GM19035 (cell line): ENCODE measurements around the gene EIF6.
"Not testable (repeated sequence)": the region's sequence is repeated elsewhere in the genome, so short reads cannot be mapped to it uniquely, and the experiment has no call there.

ENCODE experiments used
- ATAC-seq: cut with Tn5 transposase; IDR thresholded peaks from one replicate; pipeline ENCODE4 v1.9.1; 2021; ENCODE audit not compliant: unreplicated experiment

The EIF6 gene

DNA sequence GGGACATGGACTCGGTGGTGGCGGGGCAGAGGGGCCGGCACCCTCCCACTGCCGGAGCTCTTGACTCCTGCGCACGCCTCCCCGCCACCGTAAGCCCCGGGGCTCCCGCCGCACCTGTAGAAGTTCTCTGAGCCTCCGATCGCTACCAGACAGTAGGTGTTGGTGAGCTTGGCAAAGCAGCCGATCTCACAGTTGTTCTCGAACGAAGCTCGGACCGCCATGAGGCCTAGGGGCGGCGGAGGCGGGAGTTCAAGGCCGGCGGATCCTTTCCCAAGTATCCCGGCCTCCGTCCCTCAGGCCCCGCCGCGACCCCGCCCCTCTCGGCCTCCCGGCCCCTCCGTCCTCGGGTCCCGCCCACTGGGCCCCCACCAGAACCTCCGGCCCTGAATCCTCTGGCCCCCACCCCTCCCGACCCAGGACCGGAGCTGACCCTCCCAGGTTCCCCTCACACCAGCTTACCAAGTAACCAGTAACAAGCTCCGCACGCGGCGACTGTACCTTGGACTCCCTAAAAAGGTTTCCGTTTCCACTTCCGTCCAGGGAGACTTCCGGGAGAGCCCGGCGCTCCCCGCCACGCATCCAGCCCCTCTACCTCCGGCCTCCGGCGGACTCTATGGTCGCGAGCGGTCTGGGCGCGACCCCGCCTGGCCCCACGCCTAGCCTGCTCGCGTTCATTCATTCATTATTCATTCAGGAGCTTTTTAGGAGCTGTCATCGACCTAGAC, at the start of gene EIF6:
EIF6 (minus strand) TSS at position 506 of the 725 bp plus-strand sequence; CDS start at position 221, 285 bp downstream.
- peak; percentile 73 for ATAC-seq

DNA sequence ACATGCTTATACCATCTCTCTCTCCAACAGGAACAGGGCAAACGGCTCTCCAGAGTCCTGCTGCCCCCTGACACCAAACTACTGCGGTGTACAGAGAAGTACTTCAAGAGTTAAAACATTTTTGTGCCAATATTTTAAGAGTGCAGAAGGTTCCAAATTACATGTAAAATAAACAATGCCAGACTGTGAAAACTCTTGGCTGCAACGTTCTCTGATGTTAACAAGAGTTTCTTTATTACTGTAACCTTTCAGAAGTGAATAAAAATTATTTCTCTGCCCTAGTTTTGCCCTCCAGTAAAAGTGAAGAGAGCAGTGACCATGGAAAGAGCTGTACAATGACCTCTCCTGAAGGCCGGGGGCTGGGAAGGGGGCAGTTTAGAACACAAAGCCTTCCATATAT, 49.0 kb upstream of the EIF6 start:
- no peak for ATAC-seq

DNA sequence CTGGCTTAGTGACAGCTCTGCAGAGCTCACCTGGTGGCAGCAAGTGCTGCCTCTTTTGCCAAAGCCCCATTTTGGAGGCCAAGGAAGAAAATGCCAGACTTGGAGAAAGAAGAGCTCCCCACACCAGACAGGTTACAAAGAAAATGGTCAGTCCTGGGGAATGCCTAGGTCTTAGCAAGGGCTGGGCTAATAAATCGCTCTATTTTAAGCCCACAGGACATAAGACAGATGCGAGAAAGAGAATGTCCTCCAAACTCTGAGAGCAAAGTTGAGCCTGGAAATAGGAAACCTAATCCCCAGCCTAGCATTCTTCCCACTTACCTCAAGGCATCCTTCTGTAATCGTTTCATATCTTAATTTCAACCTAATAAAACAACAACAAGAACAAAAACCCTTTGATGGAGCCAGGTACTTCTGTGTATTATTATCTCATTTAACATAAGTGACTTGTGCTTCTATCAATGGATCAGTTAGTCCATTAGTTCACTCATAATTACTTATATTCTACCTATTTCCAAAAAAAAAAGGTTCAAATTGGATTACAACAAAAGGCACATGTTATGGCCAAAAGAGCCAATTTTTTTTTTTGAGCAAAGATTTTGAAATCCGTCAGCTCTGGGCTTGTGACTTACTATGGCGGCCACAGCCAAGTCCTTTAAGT, 48.1 kb upstream of the EIF6 start:
- ATAC-seq: no peak

DNA sequence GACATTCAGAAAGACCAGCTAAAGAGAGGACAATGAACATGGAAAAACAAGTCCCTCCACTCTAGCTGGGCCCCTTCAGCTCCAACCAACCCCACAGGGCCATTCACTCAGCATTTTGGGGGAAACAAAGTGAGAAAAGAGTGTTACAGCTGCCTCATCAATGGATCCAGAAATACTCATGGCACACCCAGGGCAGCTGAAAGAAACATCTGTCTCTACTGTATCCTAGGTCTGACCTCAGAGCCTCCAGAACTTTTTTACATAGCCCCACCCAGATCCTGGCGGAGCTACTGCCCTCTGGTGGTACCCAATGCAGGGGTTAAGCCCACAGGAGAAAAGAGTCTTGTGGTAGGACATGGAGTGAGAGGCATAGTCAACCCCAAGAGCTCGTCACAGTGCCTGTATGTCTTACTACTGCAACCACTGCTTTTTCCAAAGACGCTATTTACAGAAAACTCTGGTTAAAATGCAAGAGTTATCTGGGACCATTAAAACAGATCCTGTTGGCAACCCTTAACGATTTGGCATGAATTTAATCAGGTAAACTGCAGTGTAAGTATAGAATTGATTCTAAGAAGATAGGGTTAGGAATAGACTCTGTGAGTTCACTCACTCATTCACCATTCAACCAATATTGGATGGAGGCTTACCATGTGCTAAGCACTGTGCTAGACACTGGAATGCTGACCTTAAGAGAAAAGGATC, 45.0 kb upstream of the EIF6 start:
- no peak for ATAC-seq

DNA sequence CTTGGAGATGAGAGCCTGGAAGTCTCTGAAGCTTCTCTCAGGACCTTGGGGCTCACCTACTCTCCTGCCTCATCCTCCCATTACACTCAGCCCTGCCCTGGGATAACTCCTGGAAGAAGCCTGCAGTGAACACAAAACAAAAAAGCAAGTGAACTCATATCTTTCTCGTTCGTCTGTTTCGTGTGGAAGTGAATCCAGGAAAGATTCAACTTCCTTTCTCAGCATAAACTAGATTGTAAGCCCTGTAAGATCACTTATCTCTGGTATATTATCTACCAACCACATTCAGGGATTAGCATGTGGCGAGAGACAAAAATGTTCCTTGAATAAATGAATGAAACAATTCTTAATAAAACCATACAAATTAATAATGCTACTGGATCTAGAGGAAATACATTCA, 44.1 kb upstream of the EIF6 start:
- ATAC-seq: no peak

DNA sequence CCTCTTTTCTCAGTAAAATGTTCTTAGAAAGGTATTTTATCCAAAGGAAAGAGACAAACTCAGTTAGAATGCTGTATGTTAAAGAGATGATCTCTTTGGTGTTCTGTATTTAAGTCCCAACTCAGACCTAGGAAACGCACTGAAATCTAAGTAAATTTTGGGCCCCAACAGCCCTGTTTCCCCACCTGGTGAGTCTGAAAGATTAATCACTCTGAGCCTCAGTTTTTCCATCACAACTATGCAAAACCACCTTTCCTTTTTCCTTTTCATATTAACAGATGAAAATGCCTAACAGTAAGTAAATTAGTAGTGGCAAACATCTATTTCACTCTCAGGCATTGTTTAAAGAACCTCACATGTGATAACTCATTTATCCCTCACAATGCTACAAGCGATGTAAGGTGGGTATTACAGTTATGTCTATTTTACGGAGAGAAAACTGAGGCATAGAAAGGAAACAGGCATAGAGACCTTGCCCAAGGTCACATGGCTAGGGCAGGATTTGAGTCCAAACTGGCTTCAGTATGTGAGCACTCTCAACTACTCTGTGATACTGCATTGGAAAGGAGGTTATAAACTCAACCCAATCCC, 43.6 kb upstream of the EIF6 start:
- no peak for ATAC-seq

DNA sequence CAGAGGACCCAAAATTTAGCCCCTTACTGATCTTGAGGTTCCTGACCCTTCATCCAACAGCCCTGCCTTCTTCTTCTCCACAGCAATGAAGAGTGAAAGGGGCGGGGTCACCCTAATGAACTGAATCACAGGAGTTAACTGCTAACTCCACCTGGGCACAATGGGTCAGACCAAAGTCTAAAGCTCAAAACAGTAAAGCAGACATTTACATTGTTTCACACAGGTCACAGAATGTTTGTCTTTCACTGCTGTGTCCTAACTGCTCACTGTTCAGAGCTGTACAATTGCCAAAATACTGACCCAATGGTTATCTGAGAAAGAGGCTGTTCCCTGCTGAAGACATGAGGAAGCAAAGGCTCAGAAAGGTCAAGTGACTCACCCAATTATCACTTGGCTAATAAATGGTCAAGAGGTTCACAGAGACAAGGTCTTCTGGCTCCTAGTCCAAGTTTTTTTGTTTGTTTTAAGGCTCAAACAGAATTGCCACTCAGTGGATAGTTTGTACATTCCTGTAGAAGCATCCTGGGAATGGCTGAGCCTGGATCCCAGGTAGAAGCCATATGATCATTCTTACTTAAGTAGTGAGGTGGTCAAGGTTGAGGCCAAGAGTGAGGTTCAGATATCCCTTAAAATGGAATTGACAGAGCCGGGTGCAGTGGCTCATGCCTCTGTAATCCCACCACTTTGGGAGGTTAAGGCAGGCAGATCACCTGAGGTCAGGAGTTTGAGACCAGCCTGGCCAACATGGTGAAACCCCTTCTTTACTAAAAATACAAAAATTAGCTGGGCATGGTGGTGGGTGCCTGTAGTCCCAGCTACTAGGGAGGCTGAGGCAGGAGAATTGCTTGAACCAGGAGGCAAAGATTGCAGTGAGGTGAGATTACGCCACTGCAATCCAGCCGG, 42.8 kb upstream of the EIF6 start:
- ATAC-seq: no peak

DNA sequence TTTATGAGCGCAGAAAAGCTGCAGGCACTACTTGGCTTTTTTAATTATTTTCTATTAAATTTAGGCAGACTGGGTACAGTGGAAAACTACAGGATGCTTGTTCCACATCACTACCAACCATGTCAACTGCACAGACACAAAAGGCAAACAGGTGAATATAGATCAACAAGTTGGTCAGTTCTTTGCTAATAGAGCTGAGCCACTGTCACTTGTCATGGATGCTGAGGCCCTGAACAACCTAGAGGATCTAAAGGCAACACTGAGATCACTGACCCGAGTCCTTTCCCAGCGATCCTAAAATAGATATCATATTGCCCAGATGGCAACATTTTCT, 42.1 kb upstream of the EIF6 start:
- ATAC-seq: no peak

DNA sequence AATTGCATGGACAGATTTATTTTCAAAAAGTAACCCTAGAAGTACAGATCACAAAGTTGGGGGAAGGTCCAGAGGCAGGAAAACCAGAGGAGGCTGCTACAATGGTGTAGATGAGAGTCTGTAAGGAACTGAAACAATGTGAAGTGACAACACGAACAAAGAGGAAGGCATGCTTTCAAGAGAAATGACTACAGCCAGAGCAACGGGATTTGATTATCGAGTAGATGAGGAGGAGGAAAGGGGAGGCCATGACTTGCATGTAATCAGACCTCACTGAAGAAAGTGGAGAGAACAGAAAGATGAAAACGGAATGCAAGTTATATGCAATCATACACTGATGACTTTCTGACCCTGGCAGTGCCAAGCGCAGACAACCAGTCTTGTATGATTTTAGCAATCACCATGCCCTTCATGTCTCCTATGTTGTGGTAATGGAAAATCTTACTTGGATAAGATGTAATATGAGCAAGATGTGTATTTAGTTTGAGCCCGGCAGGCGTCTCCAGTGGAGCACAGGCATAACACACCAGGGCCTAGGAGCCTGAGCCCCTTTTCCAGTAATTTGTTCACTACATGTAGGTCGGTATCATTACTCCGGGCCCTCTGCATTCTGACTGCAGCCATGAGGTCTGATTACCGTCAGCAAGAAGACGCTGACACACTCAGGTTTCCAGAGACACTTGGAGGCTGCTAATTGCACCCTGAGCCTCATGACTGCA, 41.6 kb upstream of the EIF6 start:
- ATAC-seq: no peak

DNA sequence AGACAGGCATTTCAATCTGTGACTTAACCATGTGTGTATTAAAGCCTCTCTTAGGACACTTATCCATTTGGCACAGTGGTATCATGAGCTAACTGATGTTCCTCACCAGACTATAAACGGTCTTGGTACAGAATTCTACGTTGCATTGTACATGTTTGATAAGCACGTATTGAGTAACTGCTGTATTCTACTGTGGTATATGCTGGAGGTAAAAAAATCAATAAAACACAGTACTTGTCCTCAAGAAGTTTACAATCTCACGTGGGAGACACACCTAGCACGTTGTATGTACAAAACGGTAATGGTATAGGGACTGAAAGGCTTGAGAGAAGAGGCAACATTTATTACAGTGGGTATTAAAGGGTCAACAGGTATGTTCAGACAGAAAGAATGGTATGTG, 40.8 kb upstream of the EIF6 start:
- ATAC-seq: no peak

DNA sequence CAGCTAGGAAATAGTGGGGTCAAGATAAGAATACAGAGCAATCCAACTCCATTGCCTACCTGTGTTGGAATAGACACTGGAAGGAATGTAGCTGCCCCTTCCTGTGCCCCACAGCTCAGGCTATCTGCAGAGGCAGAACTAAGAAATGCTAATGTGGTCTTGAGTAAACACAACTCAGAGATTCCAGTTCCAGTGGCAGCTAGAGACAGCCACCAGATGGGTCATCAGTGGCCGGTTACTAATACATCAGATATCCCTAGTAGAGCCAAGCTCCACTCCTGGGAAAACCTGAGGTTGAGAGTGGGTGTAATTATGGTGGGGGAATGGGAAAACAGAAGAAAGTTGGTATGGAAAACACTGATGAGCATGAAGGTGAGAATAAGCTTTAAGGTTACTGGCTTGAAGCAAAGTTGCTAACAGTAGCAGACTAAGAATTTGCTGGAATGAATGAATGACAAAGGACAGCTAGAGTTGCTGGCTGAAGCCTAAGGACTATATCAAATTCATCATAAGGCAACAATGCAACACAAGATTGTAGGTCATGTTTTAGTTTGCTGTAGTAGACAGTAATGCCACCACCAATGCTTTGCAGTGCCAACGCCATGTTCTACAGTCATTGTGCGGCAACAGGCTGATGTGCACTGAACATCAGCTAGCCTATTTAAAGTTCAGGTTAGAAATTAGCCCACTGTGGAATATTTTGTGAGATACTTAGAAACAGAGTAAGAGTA, 36.0 kb upstream of the EIF6 start:
- no peak for ATAC-seq

DNA sequence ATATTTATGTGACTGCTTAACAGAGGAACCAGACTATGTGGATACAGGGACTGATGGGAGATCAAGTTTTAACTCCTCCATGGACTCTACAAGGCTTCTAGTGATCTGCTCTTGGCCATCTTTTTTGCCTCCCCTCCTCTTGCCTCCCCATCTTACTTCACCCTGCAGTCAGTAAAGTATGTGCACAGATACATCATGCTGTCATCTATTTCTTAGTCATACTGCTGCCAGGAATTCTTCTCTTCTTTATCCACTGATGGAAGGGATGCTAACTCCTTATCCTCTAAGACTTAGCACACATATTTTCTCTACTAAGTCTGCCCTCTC, 35.3 kb upstream of the EIF6 start:
- no peak for ATAC-seq

DNA sequence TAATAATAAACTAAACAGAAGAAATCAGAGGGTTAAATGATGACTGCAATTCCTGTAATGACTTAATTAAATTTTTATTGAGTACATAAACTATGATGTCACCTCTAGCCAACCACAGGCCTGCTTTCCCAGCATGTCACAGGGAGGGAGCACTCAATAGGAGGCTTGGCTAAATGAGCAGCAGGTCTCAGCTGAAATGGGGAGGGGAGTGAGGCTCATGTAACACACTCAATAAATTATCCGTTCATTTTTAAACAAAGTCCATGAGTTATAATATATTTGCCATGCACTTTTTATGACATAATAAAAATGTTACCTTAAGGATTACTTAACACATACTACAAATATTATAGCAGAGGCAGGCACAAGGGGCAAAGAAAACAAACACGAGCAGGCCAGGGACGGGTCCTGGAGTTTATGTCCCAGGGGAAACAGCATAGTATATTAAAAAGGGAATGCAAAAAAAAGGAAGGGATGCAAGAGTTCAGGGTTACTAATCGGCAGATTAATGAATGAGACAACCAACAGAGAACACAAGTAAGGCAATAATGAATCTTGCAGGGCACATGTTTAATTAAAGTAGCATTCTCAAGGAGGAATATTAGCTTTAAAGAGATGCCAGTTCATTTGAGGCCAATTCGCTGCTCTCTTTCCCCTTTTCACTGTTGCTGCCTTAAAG, 34.8 kb upstream of the EIF6 start:
- ATAC-seq: no peak

DNA sequence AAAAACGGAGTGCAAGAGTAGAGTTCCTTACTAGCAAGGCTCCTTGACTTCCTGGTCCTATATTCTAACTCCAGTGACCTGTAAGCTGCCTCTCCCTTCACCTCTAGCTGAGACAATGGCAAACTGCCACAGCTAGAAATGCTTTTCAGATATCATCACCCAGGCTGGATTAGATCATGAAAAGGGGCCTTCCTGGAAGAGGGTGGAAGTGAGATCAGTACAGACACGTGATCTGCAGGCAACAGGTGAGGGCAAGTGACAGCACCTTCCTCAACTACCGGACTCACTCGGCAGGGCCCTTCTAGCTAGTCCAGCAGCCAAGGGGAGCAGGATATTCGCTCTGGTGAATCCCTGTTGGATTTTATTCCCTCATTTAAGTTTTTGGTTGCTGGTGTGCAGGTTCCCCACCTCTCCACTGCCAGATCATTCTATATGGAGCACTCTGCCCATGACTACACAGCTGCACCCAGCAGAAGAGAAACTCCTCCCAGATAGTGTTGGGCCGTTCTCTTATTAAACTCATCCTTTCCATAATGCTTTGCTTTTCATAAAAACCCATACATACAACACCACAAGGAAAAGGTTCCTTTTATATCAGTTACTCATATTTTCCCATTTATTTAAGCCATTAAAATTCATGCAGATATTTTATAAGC, 34.1 kb upstream of the EIF6 start:
- ATAC-seq: no peak

DNA sequence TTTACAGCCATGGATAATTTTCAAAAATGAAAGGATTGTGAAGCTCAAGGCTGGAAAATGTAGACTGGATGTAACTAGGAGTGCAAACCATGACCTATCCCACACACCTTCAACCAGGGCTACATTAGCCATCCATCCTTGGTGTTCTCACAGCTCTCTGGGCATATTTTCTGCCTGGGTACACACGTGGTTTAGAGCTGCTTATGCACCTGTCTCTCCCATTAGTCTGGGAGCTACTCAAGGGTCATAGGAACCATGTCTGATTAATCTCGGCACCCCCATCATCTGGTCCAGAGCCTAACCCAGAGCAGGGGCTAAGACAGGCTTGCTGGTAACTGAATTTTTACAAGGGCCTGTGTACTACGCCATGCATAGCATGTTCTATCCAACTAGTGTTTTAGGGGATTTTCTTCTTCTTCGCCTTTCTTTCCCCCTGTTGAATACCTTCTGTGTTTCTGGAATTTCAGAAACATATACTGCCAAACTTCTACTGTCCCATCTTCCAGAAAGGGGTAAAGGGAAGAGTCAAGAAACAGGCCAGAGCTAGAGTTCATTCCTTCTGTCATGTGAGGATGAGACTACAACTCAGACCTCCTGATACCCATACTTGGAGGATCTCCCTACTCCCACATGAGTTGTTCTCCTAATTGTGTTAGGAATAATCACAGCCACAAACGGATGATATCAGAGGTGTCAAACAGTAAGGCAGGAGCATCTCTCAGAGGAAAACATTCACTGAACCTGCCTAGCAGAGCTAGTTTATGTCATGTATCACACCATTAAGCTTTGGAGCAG, 33.0 kb upstream of the EIF6 start:
- ATAC-seq: no peak

DNA sequence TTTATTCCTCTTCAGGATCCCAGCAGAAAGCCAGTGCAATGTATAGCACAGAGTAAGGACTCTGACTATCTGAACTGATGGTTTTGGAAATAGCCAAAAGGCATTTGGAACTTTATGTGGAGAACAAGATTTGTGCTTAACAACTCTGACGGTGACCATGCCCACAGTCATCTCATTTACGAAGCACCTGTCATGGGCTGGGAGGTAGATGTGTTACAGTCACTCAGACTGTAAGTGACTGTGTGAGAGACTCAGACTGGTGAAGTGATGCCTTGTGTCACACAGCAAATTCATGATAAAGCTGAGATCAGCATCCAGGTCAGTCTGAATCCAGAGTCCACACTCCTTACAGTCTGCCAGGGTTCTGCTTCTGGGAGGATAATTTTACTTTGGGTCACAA, 31.5 kb upstream of the EIF6 start:
- ATAC-seq: no peak

DNA sequence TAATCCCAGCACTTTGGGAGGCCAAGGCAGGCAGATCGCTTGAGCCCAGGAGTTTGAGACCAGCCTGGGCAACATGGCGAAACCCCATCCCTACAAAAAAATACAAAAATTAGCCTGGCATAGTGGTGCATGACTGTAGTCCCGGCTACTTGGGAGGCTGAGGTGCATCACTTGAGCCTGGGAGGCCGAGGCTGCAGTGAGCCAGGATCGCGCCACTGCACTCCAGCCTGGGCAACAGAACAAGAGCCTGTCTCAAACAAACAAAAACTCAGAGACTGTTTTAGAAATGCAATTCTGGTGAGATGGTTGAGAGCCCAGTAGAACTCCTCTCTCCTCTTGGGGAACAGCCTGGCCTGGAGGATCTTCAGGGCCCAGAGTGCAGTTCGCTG, 31.1 kb upstream of the EIF6 start:
- ATAC-seq: not testable (repeated sequence)
